Stomach (tissue), 9 donors: Measurements from ENCODE around the gene FAM228A. TPM values are rescaled to one million over a fixed set of nuclear protein-coding genes. Genes with fewer than 3 reads are reported as not detected.

Source experiments
- DNase-seq, 2 donors: peaks; one replicate each; pipeline versions ENCODE4 v3.0.0 to v3.0.0-alpha.2; 2013 to 2019
- H3K27ac ChIP-seq, 5 donors: fragments of 200-600 bp in 4 of 5; sonication (generic) in 4 of 5; one replicate each; pipeline ENCODE4 v1.5.1; 2013 to 2019; ENCODE audit warnings: mild to moderate bottlenecking in 1 of 5, moderate library complexity in 1 of 5
- H3K27me3 ChIP-seq, 3 donors: fragments of 200-600 bp; sonication (generic); one replicate each; pipeline ENCODE4 v1.5.1; 2017 to 2019; ENCODE audit warnings: mixed run types in 1 of 3
- H3K36me3 ChIP-seq, 4 donors: fragments of 200-600 bp; sonication (generic); 1 replicate in 3 of 4; 2 replicates in 1 of 4; pipeline ENCODE4 v1.5.1; 2016 to 2019
- H3K4me1 ChIP-seq, 4 donors: fragments of 200-600 bp; sonication (generic); one replicate each; pipeline ENCODE4 v1.5.1; 2016 to 2019
- H3K4me3 ChIP-seq, 4 donors: fragments of 200-600 bp; sonication (generic) in 3 of 4; one replicate each; pipeline ENCODE4 v1.5.1; 2016 to 2019; ENCODE audit warnings: mild to moderate bottlenecking in 1 of 4
- H3K9me3 ChIP-seq, 4 donors: fragments of 200-600 bp; sonication (generic); one replicate each; pipeline ENCODE4 v1.5.1; 2016 to 2019
- CTCF ChIP-seq, 7 experiments: fragments of 450-650 bp in 4 of 7; fragments of 200-600 bp in 3 of 7; sonication (generic) in 3 of 7; IDR thresholded peaks; one replicate each; pipeline ENCODE4 v1.5.1; 2016 to 2019; ENCODE audit warnings: antibody characterized with exemption in 7 of 7, control low read depth in 2 of 7, mild to moderate bottlenecking in 1 of 7
- EP300 ChIP-seq: sonication (generic); formaldehyde crosslinking; IDR thresholded peaks from one replicate; pipeline ENCODE4 v1.6.1; 2017; ENCODE audit warnings: antibody characterized with exemption
- POLR2A ChIP-seq, 4 donors: fragments of 450-650 bp; IDR thresholded peaks; one replicate each; pipeline ENCODE4 v1.6.1; 2016; ENCODE audit warnings: antibody characterized with exemption in 4 of 4, control low read depth in 2 of 4, mild to moderate bottlenecking in 1 of 4, moderate library complexity in 1 of 4
- POLR2AphosphoS5 ChIP-seq, 3 donors: sonication (generic); formaldehyde crosslinking; IDR thresholded peaks; one replicate each; pipeline ENCODE4 v1.6.1; 2016; ENCODE audit warnings: antibody characterized with exemption in 3 of 3
- WGBS, 5 donors: extraction: QIAGEN DNeasy Blood & Tissue Kit in 3 of 5; methylation state at CpG; one replicate each; pipeline versions ENCODE4 v1.1.5 to v1.1.7; 2013 to 2018; 5-methylcytosine and 5-hydroxymethylcytosine counted together
- intact Hi-C: fragments of 100-400 bp; cut with DNase I; formaldehyde crosslinking; loops from one replicate; pipeline ENCODE4 v1.15.1; 2023; ENCODE audit warnings: low total_unique reads
- polyA plus RNA-seq, 3 donors: library from polyadenylated mRNA; stranded (reverse); fragments of 200-250 nt; gene quantifications; one replicate each; pipeline ENCODE4 v1.2.3, GENCODE V29; 2013
- total RNA-seq, 5 donors: library from RNA; depleted of rRNA; stranded (reverse); fragments of >200 nt; gene quantifications; one replicate each; pipeline versions ENCODE4 v1.1.0 to v1.2.3, GENCODE V29; 2014 to 2016
- donor health status: healthy with polysubstance abuse.
- donor health status: Bipolar disorder and iron deficiency.
- donor health status: healthy.

The FAM228A gene
- total and polyA plus RNA-seq, 8 donors = 0.23 to 2.3 (median 1.3) TPM; not detected in 3

- no peak for TF ChIP-seq CTCF (IDR thresholded peaks at IDR 0.05)
- no peak for TF ChIP-seq EP300
- no peak for TF ChIP-seq POLR2A (IDR thresholded peaks at IDR 0.05)
- no peak for TF ChIP-seq POLR2AphosphoS5 (IDR thresholded peaks at IDR 0.05)
- DNase-seq = no peak
- H3K36me3 ChIP-seq = no peaks in the 10 kb centered on the region
- H3K9me3 ChIP-seq = peaks cover 0 to 3% (median 0%) of the 10 kb centered on the region in 4 donors
- H3K4me1 ChIP-seq = no peaks in the 10 kb centered on the region
- intact Hi-C loops = no loop called here
- no peak overlapping the region for H3K27ac ChIP-seq
- 80 to 89% (median 85%) methylated on average over 6 of the region's 6 CpGs for WGBS, 5 donors
- no peaks in the 10 kb centered on the region for H3K27me3 ChIP-seq
- no peak overlapping the region for H3K4me3 ChIP-seq
These were observed 7.0 kb downstream of the FAM228A start for GRCh38 chr2:24181849-24182248.

DNA sequence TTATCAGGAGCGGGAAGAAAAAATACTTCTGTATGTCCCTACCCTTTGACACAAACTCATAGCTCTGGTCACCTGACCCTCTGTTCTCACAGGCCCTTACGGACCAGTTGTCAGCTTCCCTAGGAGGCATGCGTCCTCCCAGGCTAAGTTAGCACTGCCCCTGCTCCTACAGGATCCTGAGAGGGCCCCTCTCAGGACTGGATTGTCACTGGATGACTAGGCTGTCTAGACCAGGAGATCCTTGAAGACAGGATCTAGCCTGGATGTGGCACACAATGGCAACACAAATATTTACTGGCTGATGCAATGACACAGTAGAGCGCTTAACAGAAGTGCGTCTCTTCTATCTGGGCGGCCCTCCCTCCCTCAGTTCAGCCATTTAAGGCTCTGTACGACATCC lies 7.7 kb downstream of the FAM228A start:
- H3K27ac ChIP-seq = no peak overlapping the region
- TF ChIP-seq POLR2AphosphoS5 (IDR thresholded peaks at IDR 0.05) (no peak), CTCF (IDR thresholded peaks at IDR 0.05) (no peak), POLR2A (IDR thresholded peaks at IDR 0.05) (no peak), EP300 (no peak)
- DNase-seq = no peak
- peaks cover 0 to 3% (median 0%) of the 10 kb centered on the region in 4 donors for H3K9me3 ChIP-seq
- WGBS, 5 donors = 90 to 95% (median 91%) methylated on average over 7 of the region's 7 CpGs
- intact Hi-C loops = no loop called here
- peaks cover 0 to 3% (median 0%) of the 10 kb centered on the region in 4 donors for H3K36me3 ChIP-seq
- no peaks in the 10 kb centered on the region for H3K27me3 ChIP-seq
- H3K4me3 ChIP-seq = no peak overlapping the region
- H3K4me1 ChIP-seq = no peaks in the 10 kb centered on the region

GRCh38 chr2:24183366-24184069 lies 8.7 kb downstream of the FAM228A start:
- Histone ChIP-seq H3K27me3 (no peaks in the 10 kb centered on the region), H3K36me3 (peaks cover 0 to 4% (median 2%) of the 10 kb centered on the region in 4 donors), H3K27ac (no peak overlapping the region), H3K4me1 (no peaks in the 10 kb centered on the region), H3K4me3 (no peak overlapping the region), H3K9me3 (peaks cover 0 to 3% (median 0%) of the 10 kb centered on the region in 4 donors)
- DNase-seq = no peak
- WGBS, 5 donors = 59 to 72% (median 67%) methylated on average over 6 of the region's 6 CpGs
- TF ChIP-seq POLR2AphosphoS5 (IDR thresholded peaks at IDR 0.05) (no peak), EP300 (no peak), CTCF (IDR thresholded peaks at IDR 0.05) (no peak), POLR2A (IDR thresholded peaks at IDR 0.05) (no peak)
- intact Hi-C loops = no loop called here

DNA sequence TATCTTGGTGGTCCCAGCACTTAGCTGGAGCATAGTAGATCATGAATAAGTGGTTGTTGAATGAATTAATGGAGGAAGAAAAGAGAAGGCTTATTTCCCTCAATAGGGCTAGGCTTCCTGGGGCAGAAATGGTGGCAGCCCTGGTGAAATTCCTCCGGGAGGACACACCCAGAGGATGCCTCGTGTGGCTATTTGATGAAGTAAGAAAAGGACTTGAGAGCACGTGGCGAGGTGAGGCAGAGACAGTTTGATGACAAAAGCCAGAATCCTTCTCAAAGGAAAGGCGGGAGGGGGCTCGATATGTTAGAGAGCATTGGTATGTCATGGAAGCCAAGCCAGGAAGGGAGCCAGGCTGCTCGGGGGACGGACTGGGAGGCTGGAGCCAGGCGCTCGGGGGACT lies 14.7 kb downstream of the FAM228A start:
- Histone ChIP-seq H3K36me3 (peaks cover 0 to 10% (median 4%) of the 10 kb centered on the region in 4 donors), H3K27me3 (no peaks in the 10 kb centered on the region), H3K27ac (no peak overlapping the region), H3K4me3 (no peak overlapping the region), H3K4me1 (no peaks in the 10 kb centered on the region), H3K9me3 (peaks cover 0 to 3% (median 0%) of the 10 kb centered on the region in 4 donors)
- TF ChIP-seq POLR2AphosphoS5 (IDR thresholded peaks at IDR 0.05) = no peak
- TF ChIP-seq POLR2A (IDR thresholded peaks at IDR 0.05) = no peak
- no peak for TF ChIP-seq EP300
- no peak for TF ChIP-seq CTCF (IDR thresholded peaks at IDR 0.05)
- intact Hi-C loops = no loop called here
- DNase-seq = no peak
- WGBS, 5 donors = 82 to 85% (median 84%) methylated on average over 10 of the region's 10 CpGs
